Suppressor macrophage (primary cell): Measurements from ENCODE around the gene SH3RF2.
"Not testable (repeated sequence)": the region's sequence is repeated elsewhere in the genome, so short reads cannot be mapped to it uniquely, and the experiment has no call there.

ENCODE experiments used
- DNase-seq, 4 experiments: peaks; one replicate each; pipeline ENCODE4 v3.0.0-alpha.2; 2020 to 2022

SH3RF2 gene

GRCh38 chr5:145949474-145949873 lies 13.1 kb downstream of the SH3RF2 start:
- DNase-seq, result no peak

- no peak for DNase-seq
Measured at GRCh38 chr5:145951071-145951470, 14.7 kb downstream of the SH3RF2 start.

GRCh38 chr5:145953202-145953601 lies 16.8 kb downstream of the SH3RF2 start:
- DNase-seq, result no peak

- not testable (repeated sequence) for DNase-seq
Measured at GRCh38 chr5:145954140-145954539, 17.8 kb downstream of the SH3RF2 start.

GRCh38 chr5:145957388-145957787 lies 21.0 kb downstream of the SH3RF2 start:
- DNase-seq, result no peak

- no peak for DNase-seq
Measured at GRCh38 chr5:145958436-145958835, 22.1 kb downstream of the SH3RF2 start.

GRCh38 chr5:145960166-145960565 lies 23.8 kb downstream of the SH3RF2 start:
- no peak for DNase-seq

- DNase-seq, result no peak
Measured at GRCh38 chr5:145960848-145961600, 24.6 kb downstream of the SH3RF2 start.

- DNase-seq, result no peak
Measured at GRCh38 chr5:145962001-145962400, 25.6 kb downstream of the SH3RF2 start.

- DNase-seq, result not testable (repeated sequence)
Measured at GRCh38 chr5:145964008-145964407, 27.6 kb downstream of the SH3RF2 start.

- peak; percentile 34 to 68 (median 64) for DNase-seq
Measured at GRCh38 chr5:145965804-145966203, 29.4 kb downstream of the SH3RF2 start.

GRCh38 chr5:145967296-145967695 lies 30.9 kb downstream of the SH3RF2 start:
- no peak for DNase-seq

- DNase-seq, result no peak
Measured at GRCh38 chr5:145968970-145969713, 32.8 kb downstream of the SH3RF2 start.

GRCh38 chr5:145969714-145970092 lies 33.3 kb downstream of the SH3RF2 start:
- no peak for DNase-seq

GRCh38 chr5:145971108-145971507 lies 34.7 kb downstream of the SH3RF2 start:
- DNase-seq, result no peak

- DNase-seq, result no peak
Measured at GRCh38 chr5:145971701-145972100, 35.3 kb downstream of the SH3RF2 start.

- DNase-seq, result no peak
Measured at GRCh38 chr5:145975001-145975360, 38.6 kb downstream of the SH3RF2 start.

- DNase-seq, result peak in 2 of 4 experiments; percentile 22 to 27
Measured at GRCh38 chr5:145975361-145976066, 39.1 kb downstream of the SH3RF2 start.

- DNase-seq, result peak; percentile 36 to 73 (median 50)
Measured at GRCh38 chr5:145976431-145977155, 40.2 kb downstream of the SH3RF2 start.

- no peak for DNase-seq
Measured at GRCh38 chr5:145978171-145978570, 41.8 kb downstream of the SH3RF2 start.

GRCh38 chr5:145978708-145979107 lies 42.3 kb downstream of the SH3RF2 start:
- no peak for DNase-seq
